Spleen (tissue), 11 donors: Measurements from ENCODE around the gene GABRG3. TPM values are rescaled to one million over a fixed set of nuclear protein-coding genes. Genes with fewer than 3 reads are reported as not detected.

Source experiments
- DNase-seq: peaks from one replicate; pipeline ENCODE4 v3.0.0-alpha.2; 2020
- H3K27ac ChIP-seq, 8 donors: fragments of 200-600 bp; sonication (generic) in 7 of 8; 1 replicate in 4 of 8; 2 replicates in 4 of 8; pipeline versions ENCODE4 v1.5.0 to v1.8.0; 2016 to 2021; ENCODE audit warnings: inconsistent platforms in 4 of 8, mild to moderate bottlenecking in 4 of 8, moderate library complexity in 1 of 8
- H3K27me3 ChIP-seq, 7 donors: fragments of 200-600 bp; sonication (generic) in 6 of 7; replicated peaks in 1 of 7; 1 replicate in 4 of 7; 2 replicates in 3 of 7; pipeline versions ENCODE4 v1.5.0 to v1.8.0; 2016 to 2021; ENCODE audit warnings: inconsistent platforms in 3 of 7, mild to moderate bottlenecking in 1 of 7
- H3K36me3 ChIP-seq, 6 donors: fragments of 200-600 bp; sonication (generic) in 5 of 6; 1 replicate in 4 of 6; 2 replicates in 2 of 6; pipeline versions ENCODE4 v1.5.0 to v1.8.0; 2016 to 2021; ENCODE audit warnings: inconsistent platforms in 2 of 6
- H3K4me1 ChIP-seq, 6 donors: fragments of 200-600 bp; sonication (generic) in 5 of 6; 1 replicate in 3 of 6; 2 replicates in 3 of 6; pipeline versions ENCODE4 v1.5.0 to v1.8.0; 2016 to 2021; ENCODE audit warnings: inconsistent platforms in 3 of 6
- H3K4me3 ChIP-seq, 8 donors: fragments of 200-600 bp; sonication (generic) in 7 of 8; 1 replicate in 4 of 8; 2 replicates in 4 of 8; pipeline versions ENCODE4 v1.5.0 to v1.8.0; 2016 to 2021; ENCODE audit warnings: inconsistent platforms in 4 of 8, mild to moderate bottlenecking in 4 of 8, moderate library complexity in 2 of 8
- H3K9me3 ChIP-seq, 8 donors: fragments of 200-600 bp; sonication (generic) in 7 of 8; 1 replicate in 4 of 8; 2 replicates in 4 of 8; pipeline versions ENCODE4 v1.5.0 to v1.8.0; 2016 to 2021; ENCODE audit warnings: inconsistent platforms in 4 of 8
- POLR2A ChIP-seq, 3 donors: fragments of 450-650 bp; IDR thresholded peaks; one replicate each; pipeline ENCODE4 v1.5.1; 2017; ENCODE audit warnings: antibody characterized with exemption in 3 of 3, mild to moderate bottlenecking in 1 of 3
- POLR2AphosphoS5 ChIP-seq, 3 donors: sonication (generic); formaldehyde crosslinking; IDR thresholded peaks; one replicate each; pipeline ENCODE4 v1.5.1; 2017; ENCODE audit warnings: antibody characterized with exemption in 3 of 3
- WGBS, 5 donors: extraction: QIAGEN DNeasy Blood & Tissue Kit in 3 of 5; methylation state at CpG; one replicate each; pipeline versions ENCODE4 v1.1.5 to v1.1.7; 2013 to 2018; 5-methylcytosine and 5-hydroxymethylcytosine counted together
- intact Hi-C: fragments of 100-400 bp; cut with DNase I; formaldehyde crosslinking; loops from one replicate; pipeline ENCODE4 v1.15.0; 2023; ENCODE audit warnings: low total_unique reads
- polyA plus RNA-seq, 3 donors: library from polyadenylated mRNA; stranded (reverse); fragments of 200-250 nt; gene quantifications; one replicate each; pipeline ENCODE4 v1.2.1, GENCODE V29; 2013
- total RNA-seq, 7 donors: library from RNA; depleted of rRNA in 3 of 7; stranded (reverse); fragments of >200 nt in 3 of 7; fragmentation: NEBNext Ultra II Directional in 4 of 7; extraction: Animal tissue kit (Norgen Biotek cat#: 25700) in 4 of 7; gene quantifications; one replicate each; pipeline versions ENCODE4 v1.1.0 to v1.2.1, GENCODE V29; 2016 to 2021
- TF ChIP-seq, protein P1 (sequence below), 11 experiments: fragments of 200-600 bp in 7 of 11; fragments of 450-650 bp in 4 of 11; sonication (generic) in 4 of 11; IDR thresholded peaks in 8 of 11; conservative IDR thresholded peaks in 3 of 11; 1 replicate in 7 of 11; 2 replicates in 4 of 11; pipeline versions ENCODE4 v1.4.0 to v1.8.0; 2016 to 2021; ENCODE audit warnings: antibody characterized with exemption in 11 of 11, inconsistent platforms in 4 of 11, mild to moderate bottlenecking in 1 of 11
- donor health status: healthy with polysubstance abuse.
- donor health status: DM: no; HTN: no; CAD: no; lungs with moderate emphysema.
- donor health status: DM: no; HTN: no; CAD: no.
- donor health status: Bipolar disorder and iron deficiency.
- donor health status: healthy.
- donor health status: DM: no; HTN: no; CAD: no.
- donor health status: DM: yes; HTN: yes; CAD: no.

The GABRG3 gene
- total and polyA plus RNA-seq, 10 donors: 0.14 to 19.6 (median 1.6) TPM

DNA sequence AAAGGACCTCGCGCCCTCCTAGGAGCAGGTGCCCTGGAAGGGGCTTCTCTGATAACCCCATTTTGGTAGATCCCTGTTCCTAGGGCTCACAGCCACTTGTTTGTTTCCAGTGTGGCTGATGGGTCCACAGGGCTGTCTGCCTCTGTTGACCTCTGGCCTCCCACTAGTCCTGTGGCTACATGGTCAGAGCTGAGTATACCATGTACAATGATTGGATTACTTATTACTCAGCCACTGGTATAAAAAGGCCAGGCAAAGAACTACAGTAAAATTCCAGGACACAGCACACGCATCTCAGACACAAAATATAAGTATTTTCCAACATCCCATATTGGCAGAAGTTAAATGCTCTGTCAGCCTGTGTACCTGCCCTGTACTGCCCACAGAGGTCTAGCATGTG lies 277.3 kb downstream of the GABRG3 start:
- H3K27ac ChIP-seq: no peak overlapping the region
- no peak overlapping the region for H3K4me3 ChIP-seq
- no peaks in the 10 kb centered on the region for H3K27me3 ChIP-seq
- WGBS, 5 donors: 80 to 93% (median 88%) methylated on average over 3 of the region's 3 CpGs
- DNase-seq: no peak
- intact Hi-C loops: no loop called here
- H3K9me3 ChIP-seq: peaks cover 0 to 28% (median 0%) of the 10 kb centered on the region in 8 donors
- TF ChIP-seq, protein P1, sequence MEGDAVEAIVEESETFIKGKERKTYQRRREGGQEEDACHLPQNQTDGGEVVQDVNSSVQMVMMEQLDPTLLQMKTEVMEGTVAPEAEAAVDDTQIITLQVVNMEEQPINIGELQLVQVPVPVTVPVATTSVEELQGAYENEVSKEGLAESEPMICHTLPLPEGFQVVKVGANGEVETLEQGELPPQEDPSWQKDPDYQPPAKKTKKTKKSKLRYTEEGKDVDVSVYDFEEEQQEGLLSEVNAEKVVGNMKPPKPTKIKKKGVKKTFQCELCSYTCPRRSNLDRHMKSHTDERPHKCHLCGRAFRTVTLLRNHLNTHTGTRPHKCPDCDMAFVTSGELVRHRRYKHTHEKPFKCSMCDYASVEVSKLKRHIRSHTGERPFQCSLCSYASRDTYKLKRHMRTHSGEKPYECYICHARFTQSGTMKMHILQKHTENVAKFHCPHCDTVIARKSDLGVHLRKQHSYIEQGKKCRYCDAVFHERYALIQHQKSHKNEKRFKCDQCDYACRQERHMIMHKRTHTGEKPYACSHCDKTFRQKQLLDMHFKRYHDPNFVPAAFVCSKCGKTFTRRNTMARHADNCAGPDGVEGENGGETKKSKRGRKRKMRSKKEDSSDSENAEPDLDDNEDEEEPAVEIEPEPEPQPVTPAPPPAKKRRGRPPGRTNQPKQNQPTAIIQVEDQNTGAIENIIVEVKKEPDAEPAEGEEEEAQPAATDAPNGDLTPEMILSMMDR (IDR thresholded peaks at IDR 0.05 in 8 of 11, conservative IDR thresholded peaks at IDR 0.05 in 3 of 11): no peak
- TF ChIP-seq POLR2A (IDR thresholded peaks at IDR 0.05) (no peak), POLR2AphosphoS5 (IDR thresholded peaks at IDR 0.05) (no peak)
- no peaks in the 10 kb centered on the region for H3K4me1 ChIP-seq
- H3K36me3 ChIP-seq: no peaks in the 10 kb centered on the region

DNA sequence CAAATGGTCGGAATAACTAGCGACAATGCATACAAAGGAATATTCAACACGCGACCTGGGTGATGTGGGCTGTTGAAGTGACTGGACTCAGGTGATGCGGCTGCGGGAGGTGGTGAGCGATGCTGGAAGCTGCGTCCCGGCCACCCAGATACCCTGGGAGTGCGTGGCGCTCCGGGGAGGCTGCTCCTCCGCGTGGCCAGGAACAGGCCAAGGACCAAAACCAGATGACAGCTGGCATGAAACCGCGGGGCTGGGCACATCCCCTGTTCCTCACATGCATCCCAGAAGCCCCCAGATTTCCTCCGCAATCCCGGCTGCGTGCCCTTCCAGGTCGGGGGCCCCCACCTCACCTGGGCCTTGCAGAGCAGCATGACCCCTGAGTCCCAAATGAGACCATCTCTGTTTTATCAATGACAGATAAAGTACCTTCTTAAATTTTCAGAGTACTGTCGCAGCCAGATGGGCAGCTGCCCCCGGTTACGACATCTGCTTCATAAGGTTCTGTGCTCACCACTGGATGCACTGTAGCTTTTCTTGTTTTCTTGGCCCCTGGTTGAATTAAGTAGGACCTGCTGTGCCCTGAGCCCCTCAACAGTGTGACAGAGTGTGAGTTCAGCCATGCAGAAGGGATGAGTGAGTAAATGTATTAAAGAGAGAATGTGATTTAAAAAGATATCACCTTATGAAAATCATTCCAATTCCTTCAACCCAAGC lies 278.2 kb downstream of the GABRG3 start:
- intact Hi-C loops: no loop called here
- Histone ChIP-seq H3K4me3 (no peak overlapping the region), H3K27me3 (no peaks in the 10 kb centered on the region), H3K27ac (no peak overlapping the region), H3K36me3 (no peaks in the 10 kb centered on the region), H3K4me1 (no peaks in the 10 kb centered on the region), H3K9me3 (peaks cover 0 to 28% (median 0%) of the 10 kb centered on the region in 8 donors)
- TF ChIP-seq, protein P1 (IDR thresholded peaks at IDR 0.05 in 8 of 11, conservative IDR thresholded peaks at IDR 0.05 in 3 of 11): no peak
- no peak for TF ChIP-seq POLR2A (IDR thresholded peaks at IDR 0.05)
- TF ChIP-seq POLR2AphosphoS5 (IDR thresholded peaks at IDR 0.05): no peak
- 91 to 93% (median 92%) methylated on average over 23 of the region's 23 CpGs for WGBS, 5 donors
- DNase-seq: no peak

- intact Hi-C loops: no loop called here
- H3K36me3 ChIP-seq: no peaks in the 10 kb centered on the region
- no peaks in the 10 kb centered on the region for H3K4me1 ChIP-seq
- H3K27ac ChIP-seq: no peak overlapping the region
- H3K9me3 ChIP-seq: peaks cover 0 to 28% (median 0%) of the 10 kb centered on the region in 8 donors
- 75 to 87% (median 86%) methylated on average over 3 of the region's 3 CpGs for WGBS, 5 donors
- DNase-seq: no peak
- no peaks in the 10 kb centered on the region for H3K27me3 ChIP-seq
- no peak overlapping the region for H3K4me3 ChIP-seq
- no peak for TF ChIP-seq POLR2A (IDR thresholded peaks at IDR 0.05)
- TF ChIP-seq, protein P1 (IDR thresholded peaks at IDR 0.05 in 8 of 11, conservative IDR thresholded peaks at IDR 0.05 in 3 of 11): no peak
- no peak for TF ChIP-seq POLR2AphosphoS5 (IDR thresholded peaks at IDR 0.05)
Measured at GRCh38 chr15:27249760-27250109, 278.8 kb downstream of the GABRG3 start.

DNA sequence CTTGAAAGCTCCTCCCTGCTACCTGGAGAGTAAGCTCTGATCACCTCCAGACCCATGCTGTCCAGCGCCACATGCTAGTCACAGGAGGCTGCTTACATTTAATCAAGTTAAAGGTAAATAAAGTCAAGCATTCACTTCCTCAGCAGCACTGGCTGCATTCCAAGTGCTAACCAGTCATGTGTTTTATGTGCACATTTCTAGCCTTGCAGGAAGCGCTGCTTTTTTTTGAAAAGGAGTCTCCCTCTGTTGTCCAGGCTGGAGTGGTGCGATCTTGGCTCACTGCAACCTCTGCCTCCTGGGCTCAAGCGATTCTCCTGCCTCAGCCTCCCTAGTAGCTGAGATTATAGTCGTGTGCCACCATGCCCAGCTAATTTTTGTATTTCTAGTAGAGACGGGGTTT lies 279.2 kb downstream of the GABRG3 start:
- intact Hi-C loops: no loop called here
- Histone ChIP-seq H3K27ac (no peak overlapping the region), H3K9me3 (peaks cover 0 to 28% (median 0%) of the 10 kb centered on the region in 8 donors), H3K4me3 (no peak overlapping the region), H3K27me3 (no peaks in the 10 kb centered on the region), H3K36me3 (no peaks in the 10 kb centered on the region), H3K4me1 (no peaks in the 10 kb centered on the region)
- no peak for DNase-seq
- TF ChIP-seq POLR2AphosphoS5 (IDR thresholded peaks at IDR 0.05) (no peak), POLR2A (IDR thresholded peaks at IDR 0.05) (no peak)
- WGBS, 5 donors: 80 to 93% (median 86%) methylated on average over 6 of the region's 6 CpGs
